Neural cell (in vitro differentiated cells): ENCODE measurements around the gene PLVAP.

ENCODE experiments used
- CTCF ChIP-seq: fragments of 450-650 bp; IDR thresholded peaks from 2 replicates; pipeline ENCODE4 v1.5.1; 2014; ENCODE audit warnings: antibody characterized with exemption, mild to moderate bottlenecking, moderate library complexity; ENCODE audit not compliant: poor library complexity, severe bottlenecking
- EP300 ChIP-seq: fragments of 450-650 bp; conservative IDR thresholded peaks from 2 replicates; pipeline ENCODE4 v1.6.1; 2014; ENCODE audit warnings: antibody characterized with exemption, mild to moderate bottlenecking, moderate library complexity; ENCODE audit not compliant: poor library complexity, severe bottlenecking
- EZH2 ChIP-seq: fragments of 200-600, 300-800 bp; shearing (Covaris generic), sonication (generic); IDR thresholded peaks from 2 replicates; pipeline ENCODE4 v1.6.1; 2014; ENCODE audit warnings: antibody characterized with exemption, low read length, borderline replicate concordance, mild to moderate bottlenecking; ENCODE audit not compliant: insufficient read depth, poor library complexity, severe bottlenecking
- POLR2AphosphoS5 ChIP-seq: IDR thresholded peaks from 2 replicates; pipeline ENCODE4 v1.6.1; 2012
- RAD21 ChIP-seq: fragments of 450-650 bp; conservative IDR thresholded peaks from 2 replicates; pipeline ENCODE4 v1.6.1; 2014; ENCODE audit warnings: antibody characterized with exemption, mild to moderate bottlenecking, moderate library complexity
- SMC3 ChIP-seq: fragments of 450-650 bp; conservative IDR thresholded peaks from 2 replicates; pipeline ENCODE4 v1.6.1; 2014; ENCODE audit warnings: antibody characterized with exemption, mild to moderate bottlenecking, moderate library complexity; ENCODE audit not compliant: poor library complexity
- TAF1 ChIP-seq: IDR thresholded peaks from 2 replicates; pipeline ENCODE4 v1.6.1; 2012; ENCODE audit warnings: low read depth

DNA sequence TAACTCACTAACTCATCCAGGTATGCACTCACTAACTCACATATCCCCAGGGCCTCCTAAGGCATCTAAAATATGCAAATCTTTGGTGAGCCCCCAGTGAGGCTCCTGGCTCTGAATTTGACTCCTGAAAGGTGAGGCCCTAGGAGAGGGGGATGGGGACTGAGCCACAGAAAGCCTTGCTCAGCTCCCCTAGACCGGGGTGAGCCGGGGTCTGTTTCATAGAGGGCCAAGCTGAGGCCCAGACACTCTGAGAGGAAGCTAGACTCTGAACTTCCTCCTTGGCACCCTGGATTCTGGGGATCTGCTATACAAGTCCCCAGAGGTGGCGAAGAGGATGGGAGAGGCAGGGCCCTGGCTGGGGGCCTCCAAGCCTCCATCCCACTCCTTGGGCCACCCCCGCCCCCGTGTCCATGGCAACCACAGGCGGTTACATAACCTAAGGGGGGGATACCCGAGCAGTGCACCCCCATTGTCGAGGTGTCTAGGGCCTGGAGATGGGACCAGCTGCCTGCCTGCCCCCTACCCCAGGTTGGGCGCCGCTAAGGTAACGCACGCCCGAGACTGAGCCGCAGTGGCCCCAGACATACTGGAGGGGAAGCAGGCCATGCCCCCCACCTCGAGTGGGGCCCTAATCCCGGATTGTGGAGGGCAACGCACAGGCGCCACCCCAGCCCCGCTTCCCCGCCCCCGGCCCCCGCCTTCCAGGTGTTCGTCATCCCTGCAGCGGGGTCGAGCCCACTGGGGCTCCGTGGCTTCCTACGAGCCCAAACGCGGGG is 74.6 kb downstream of the PLVAP start:
- TF ChIP-seq CTCF (no peak), EZH2 (no peak), POLR2AphosphoS5 (no peak), RAD21 (no peak), EP300 (no peak), SMC3 (no peak), TAF1 (no peak)
